Uterus (tissue), 4 donors: ENCODE measurements around the gene CSF2. TPM values are rescaled to one million over a fixed set of nuclear protein-coding genes. Genes with fewer than 3 reads are reported as not detected.
"Not testable (repeated sequence)": the region's sequence is repeated elsewhere in the genome, so short reads cannot be mapped to it uniquely, and the experiment has no call there.

ENCODE experiments used
- DNase-seq, 2 donors: peaks; one replicate each; pipeline ENCODE4 v3.0.0-alpha.2; 2019 to 2020
- H3K27ac ChIP-seq, 2 donors: fragments of 200-600 bp; sonication (generic); 1 replicate in 1 of 2; 2 replicates in 1 of 2; pipeline ENCODE4 v1.5.1; 2016 to 2018
- H3K27me3 ChIP-seq, 2 donors: fragments of 200-600 bp; sonication (generic); one replicate each; pipeline ENCODE4 v1.5.1; 2018 to 2019; ENCODE audit warnings: control low read depth in 1 of 2
- H3K36me3 ChIP-seq, 2 donors: fragments of 200-600 bp; sonication (generic); one replicate each; pipeline ENCODE4 v1.5.1; 2019; ENCODE audit warnings: control low read depth in 1 of 2
- H3K4me1 ChIP-seq, 2 donors: fragments of 200-600 bp; sonication (generic); one replicate each; pipeline ENCODE4 v1.5.1; 2018 to 2019; ENCODE audit warnings: control low read depth in 1 of 2
- H3K4me3 ChIP-seq, 2 donors: fragments of 200-600 bp; sonication (generic); 1 replicate in 1 of 2; 2 replicates in 1 of 2; pipeline ENCODE4 v1.5.1; 2018 to 2019; ENCODE audit warnings: mild to moderate bottlenecking in 1 of 2
- H3K9me3 ChIP-seq, 2 donors: fragments of 200-600 bp; sonication (generic); one replicate each; pipeline ENCODE4 v1.5.1; 2019; ENCODE audit warnings: control low read depth in 1 of 2
- POLR2A ChIP-seq, 2 donors: fragments of 450-650 bp; IDR thresholded peaks; one replicate each; pipeline ENCODE4 v1.6.1; 2016; ENCODE audit warnings: antibody characterized with exemption in 2 of 2, mild to moderate bottlenecking in 1 of 2, moderate library complexity in 1 of 2
- intact Hi-C: fragments of 100-400 bp; cut with DNase I; formaldehyde crosslinking; loops from one replicate; pipeline ENCODE4 v1.15.1; 2023; ENCODE audit warnings: low total_unique reads
- small RNA-seq: library from RNA; depleted of rRNA; stranded (forward); fragments of <200 nt; gene quantifications from one replicate; pipeline ENCODE3, GENCODE V24; 2016
- total RNA-seq, 4 donors: library from RNA; depleted of rRNA in 3 of 4; stranded (reverse); fragments of >200 nt in 3 of 4; gene quantifications; one replicate each; pipeline versions ENCODE4 v1.1.0 to v1.2.4, GENCODE V29; 2014 to 2023
- TF ChIP-seq, protein P1 (sequence below), 4 experiments: fragments of 200-600 bp in 2 of 4; fragments of 450-650 bp in 2 of 4; sonication (generic) in 2 of 4; IDR thresholded peaks; one replicate each; pipeline ENCODE4 v1.5.1; 2016 to 2019; ENCODE audit warnings: antibody characterized with exemption in 4 of 4, mild to moderate bottlenecking in 2 of 4, moderate library complexity in 1 of 4
- donor health status: DM: yes; HTN: yes; CAD: no.

The CSF2 gene
- total RNA-seq, 4 donors from 2014 or later, result not detected

DNA sequence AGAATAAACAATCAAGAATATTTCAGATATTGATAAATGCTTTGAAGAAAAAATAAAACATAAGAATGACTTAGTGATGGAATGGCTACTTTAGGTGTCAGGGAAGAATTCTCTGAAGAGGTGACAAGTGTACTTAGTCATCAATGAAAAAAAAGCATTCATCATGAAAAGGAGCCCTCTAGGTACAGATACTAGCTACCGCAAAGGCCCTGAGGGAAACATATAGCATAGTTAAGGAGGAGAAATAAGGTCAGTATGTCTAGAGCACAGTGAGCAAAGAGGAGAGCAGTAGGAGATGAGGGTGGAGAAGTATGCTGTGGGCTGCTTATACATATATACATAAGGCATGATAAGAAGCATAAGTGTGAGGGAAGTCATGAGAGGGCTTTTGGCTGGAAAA is 41.8 kb downstream of the CSF2 start:
- TF ChIP-seq POLR2A (IDR thresholded peaks at IDR 0.05), result no peak
- TF ChIP-seq, protein P1, sequence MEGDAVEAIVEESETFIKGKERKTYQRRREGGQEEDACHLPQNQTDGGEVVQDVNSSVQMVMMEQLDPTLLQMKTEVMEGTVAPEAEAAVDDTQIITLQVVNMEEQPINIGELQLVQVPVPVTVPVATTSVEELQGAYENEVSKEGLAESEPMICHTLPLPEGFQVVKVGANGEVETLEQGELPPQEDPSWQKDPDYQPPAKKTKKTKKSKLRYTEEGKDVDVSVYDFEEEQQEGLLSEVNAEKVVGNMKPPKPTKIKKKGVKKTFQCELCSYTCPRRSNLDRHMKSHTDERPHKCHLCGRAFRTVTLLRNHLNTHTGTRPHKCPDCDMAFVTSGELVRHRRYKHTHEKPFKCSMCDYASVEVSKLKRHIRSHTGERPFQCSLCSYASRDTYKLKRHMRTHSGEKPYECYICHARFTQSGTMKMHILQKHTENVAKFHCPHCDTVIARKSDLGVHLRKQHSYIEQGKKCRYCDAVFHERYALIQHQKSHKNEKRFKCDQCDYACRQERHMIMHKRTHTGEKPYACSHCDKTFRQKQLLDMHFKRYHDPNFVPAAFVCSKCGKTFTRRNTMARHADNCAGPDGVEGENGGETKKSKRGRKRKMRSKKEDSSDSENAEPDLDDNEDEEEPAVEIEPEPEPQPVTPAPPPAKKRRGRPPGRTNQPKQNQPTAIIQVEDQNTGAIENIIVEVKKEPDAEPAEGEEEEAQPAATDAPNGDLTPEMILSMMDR (IDR thresholded peaks at IDR 0.05), result no peak
- intact Hi-C loops, result no loop called here

DNA sequence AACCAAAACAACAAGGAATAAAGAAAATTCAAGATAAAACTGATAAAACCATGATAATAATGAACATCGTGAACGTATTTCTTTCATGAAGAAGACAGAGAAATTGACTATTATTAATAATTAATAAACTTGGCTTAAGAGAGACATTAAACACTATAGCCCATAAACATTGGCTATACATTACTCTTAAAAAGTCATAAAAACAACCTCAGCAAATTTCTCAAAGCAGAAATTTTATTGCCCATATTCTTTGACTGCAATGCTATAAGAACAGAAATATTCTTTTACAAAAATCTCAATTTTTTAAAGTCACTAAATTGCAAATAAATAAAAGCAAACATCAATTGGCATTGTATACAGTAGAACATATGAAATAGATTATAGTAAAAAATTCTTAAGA is 42.5 kb downstream of the CSF2 start:
- Histone ChIP-seq H3K4me1 (no peaks in the 10 kb centered on the region), H3K27ac (no peak overlapping the region), H3K36me3 (no peaks in the 10 kb centered on the region), H3K9me3 (no peaks in the 10 kb centered on the region), H3K4me3 (no peak overlapping the region), H3K27me3 (no peaks in the 10 kb centered on the region)
- intact Hi-C loops, result no loop called here
- DNase-seq, result no peak
- TF ChIP-seq, protein P1 (IDR thresholded peaks at IDR 0.05), result no peak
- TF ChIP-seq POLR2A (IDR thresholded peaks at IDR 0.05), result no peak

More for the DNA sequence above, 41.8 kb downstream of the CSF2 start:
- Histone ChIP-seq H3K4me3 (no peak overlapping the region), H3K36me3 (no peaks in the 10 kb centered on the region), H3K27ac (no peak overlapping the region), H3K4me1 (no peaks in the 10 kb centered on the region), H3K27me3 (no peaks in the 10 kb centered on the region), H3K9me3 (no peaks in the 10 kb centered on the region)
- no peak for DNase-seq

DNA sequence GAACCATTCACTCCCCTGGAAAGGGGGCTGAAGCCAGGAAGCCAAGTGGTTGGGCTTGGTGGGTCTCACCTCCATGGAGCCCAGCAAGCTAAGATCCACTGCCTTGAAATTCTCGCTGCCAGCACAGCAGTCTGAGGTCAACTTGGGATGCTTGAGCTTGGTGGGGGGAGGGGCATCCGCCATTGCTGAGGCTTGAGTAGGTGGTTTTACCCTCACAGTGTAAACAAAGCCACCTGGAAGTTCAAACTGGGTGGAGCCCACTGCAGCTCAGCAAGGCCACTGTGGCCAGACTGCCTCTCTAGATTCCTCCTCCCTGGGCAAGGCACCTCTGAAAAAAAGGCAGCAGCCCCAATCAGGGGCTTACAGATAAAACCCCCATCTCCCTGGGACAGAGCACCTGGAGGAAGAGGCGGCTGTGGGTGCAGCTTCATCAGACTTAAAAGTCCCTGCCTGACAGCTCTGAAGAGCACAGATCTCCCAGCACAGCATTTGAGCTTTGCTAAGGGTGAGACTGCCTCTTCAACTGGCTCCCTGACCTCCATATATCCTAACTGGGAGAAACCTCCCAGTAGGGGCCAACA is 43.4 kb downstream of the CSF2 start:
- H3K27ac ChIP-seq, H3K27me3 ChIP-seq, H3K4me3 ChIP-seq, H3K4me1 ChIP-seq, H3K9me3 ChIP-seq, intact Hi-C loops, H3K36me3 ChIP-seq, DNase-seq: not testable (repeated sequence)

DNA sequence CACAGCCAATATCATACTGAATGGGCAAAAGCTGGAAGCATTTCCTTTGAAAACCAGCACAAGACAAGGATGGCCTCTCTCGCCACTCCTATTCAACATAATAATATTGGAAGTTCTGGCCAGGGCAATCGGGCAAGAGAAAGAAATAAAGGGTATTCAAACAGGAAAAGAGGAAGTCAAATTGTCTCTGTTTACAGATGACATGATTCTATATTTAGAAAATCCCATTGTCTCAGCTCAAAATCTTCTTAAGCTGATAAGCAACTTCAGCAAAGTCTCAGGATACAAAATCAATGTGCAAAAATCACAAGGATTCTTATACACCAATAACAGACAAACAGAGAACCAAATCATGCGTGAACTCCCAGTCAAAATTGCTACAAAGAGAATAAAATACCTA is 47.1 kb downstream of the CSF2 start:
- H3K27me3 ChIP-seq, intact Hi-C loops: not testable (repeated sequence)

DNA sequence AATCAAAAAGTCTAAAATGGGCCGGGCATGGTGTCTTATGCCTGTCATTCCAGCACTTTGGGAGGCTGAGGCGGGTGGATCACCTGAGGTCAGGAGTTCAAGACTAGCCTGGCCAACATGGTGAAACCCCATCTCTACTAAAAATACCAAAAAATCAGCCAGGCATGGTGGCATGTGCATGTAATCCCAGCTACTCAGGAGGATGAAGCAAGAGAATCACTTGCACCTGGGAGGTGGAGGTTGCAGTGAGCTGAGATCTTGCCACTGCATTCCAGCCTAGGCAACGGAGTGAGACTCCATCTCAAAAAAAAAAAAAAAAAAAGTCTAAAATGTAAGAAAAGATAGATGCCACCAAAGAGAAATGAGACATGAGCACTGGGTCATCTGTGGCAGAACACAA is 49.4 kb downstream of the CSF2 start:
- H3K4me3 ChIP-seq, H3K9me3 ChIP-seq, H3K27me3 ChIP-seq, intact Hi-C loops, H3K36me3 ChIP-seq, DNase-seq, H3K4me1 ChIP-seq, H3K27ac ChIP-seq: not testable (repeated sequence)

More for the DNA sequence above, 47.1 kb downstream of the CSF2 start:
- H3K4me1 ChIP-seq, H3K9me3 ChIP-seq, H3K27ac ChIP-seq, H3K4me3 ChIP-seq, DNase-seq, H3K36me3 ChIP-seq: not testable (repeated sequence)

DNA sequence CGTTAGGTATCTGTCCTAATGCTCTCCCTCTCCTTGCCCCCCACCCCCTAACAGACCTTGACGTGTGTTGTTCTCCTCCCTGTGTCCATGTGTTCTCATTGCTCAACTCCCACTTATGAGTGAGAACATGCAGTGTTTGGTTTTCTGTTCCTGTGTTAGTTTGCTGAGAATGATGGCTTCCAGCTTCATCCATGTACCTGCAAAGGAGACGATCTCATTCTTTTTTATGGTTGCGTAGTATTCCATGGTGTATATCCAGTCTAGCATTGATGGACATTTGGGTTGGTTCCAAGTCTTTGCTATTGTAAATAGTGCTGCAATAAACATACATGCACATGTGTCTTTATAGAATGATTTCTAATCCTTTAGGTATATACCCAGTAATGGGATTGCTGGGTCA is 50.0 kb downstream of the CSF2 start:
- not testable (repeated sequence) for DNase-seq

More for the DNA sequence above, 50.0 kb downstream of the CSF2 start:
- H3K27me3 ChIP-seq, H3K4me3 ChIP-seq, H3K27ac ChIP-seq, H3K9me3 ChIP-seq, H3K36me3 ChIP-seq, H3K4me1 ChIP-seq, intact Hi-C loops: not testable (repeated sequence)

Small RNA genes lying within 50 kb of the gene (small RNA-seq; reads per million reads assigned to genes)
- gene RF00285, result not detected

Other genes with a start within 250 kb of the CSF2 start
- not detected for gene MEIKIN, start 128.1 kb upstream of the CSF2 start, total RNA-seq
- 1 to 10 TPM in 1 of 4 donors, under 1 TPM in 1, not detected in 2; 0.18 to 1.3 TPM for gene ACSL6, start 62.1 kb upstream of the CSF2 start, total RNA-seq
- gene IL3, start 13.1 kb upstream of the CSF2 start, total RNA-seq, result not detected
- gene P4HA2, start 154.1 kb downstream of the CSF2 start, total RNA-seq, result 100 to 1,000 TPM in 1 of 4 donors, 10 to 100 TPM in 3; 19.4 to 112 (median 85.2) TPM
- gene PDLIM4, start 183.9 kb downstream of the CSF2 start, total RNA-seq, result 100 to 1,000 TPM in 1 of 4 donors, 10 to 100 TPM in 3; 14.1 to 148 (median 45.3) TPM
- gene SLC22A4, start 220.6 kb downstream of the CSF2 start, total RNA-seq, result 1 to 10 TPM in 3 of 4 donors, under 1 TPM in 1; 0.26 to 4.5 (median 2.3) TPM